HCEC 1CT (cell line): ENCODE data around the gene GLMP.

Experiments
- DNase-seq: peaks from one replicate; pipeline ENCODE4 v3.0.0-alpha.2; 2017

Gene GLMP

GRCh38 chr1:156246781-156247459 lies 48.6 kb downstream of the GLMP start:
- DNase-seq = no peak

GRCh38 chr1:156246241-156246780 lies 49.2 kb downstream of the GLMP start:
- no peak for DNase-seq

- DNase-seq = no peak
These were observed 49.8 kb downstream of the GLMP start for GRCh38 chr1:156245451-156246232.

- DNase-seq = no peak
These were observed 50.8 kb downstream of the GLMP start for GRCh38 chr1:156244712-156245111.

GRCh38 chr1:156244126-156244525 lies 51.4 kb downstream of the GLMP start:
- DNase-seq = no peak

GRCh38 chr1:156242738-156243137 lies 52.7 kb downstream of the GLMP start:
- DNase-seq = no peak
